ENCODE measurements around the gene FAM3A.

The FAM3A gene

GRCh38 chrX:154539077-154539476 lies 23.0 kb upstream of the FAM3A start:
- DNase-seq (ENCODE audit: insufficient read length, low spot score), result no peak
- FAIRE-seq, result no peak
- TF ChIP-seq CTCF (IDR thresholded peaks at IDR 0.05; ENCODE audit: insufficient read depth, missing control alignments), result no peak

- DNase-seq (ENCODE audit: insufficient read length, low spot score) (no peak), FAIRE-seq (no peak)
- TF ChIP-seq CTCF (IDR thresholded peaks at IDR 0.05; ENCODE audit: insufficient read depth, missing control alignments), result no peak
Measured at GRCh38 chrX:154535892-154536291, 19.9 kb upstream of the FAM3A start.

- FAIRE-seq, result no peak
- DNase-seq (ENCODE audit: insufficient read length, low spot score), result peak; percentile 71
- peak; percentile 93 for TF ChIP-seq CTCF (IDR thresholded peaks at IDR 0.05; ENCODE audit: insufficient read depth, missing control alignments)
Measured at GRCh38 chrX:154534526-154535322, 18.7 kb upstream of the FAM3A start.

GRCh38 chrX:154532690-154533089 lies 16.7 kb upstream of the FAM3A start:
- FAIRE-seq (no peak), DNase-seq (ENCODE audit: insufficient read length, low spot score) (no peak)
- TF ChIP-seq CTCF (IDR thresholded peaks at IDR 0.05; ENCODE audit: insufficient read depth, missing control alignments), result no peak

GRCh38 chrX:154531626-154532025 lies 15.6 kb upstream of the FAM3A start:
- FAIRE-seq, result no peak
- TF ChIP-seq CTCF (IDR thresholded peaks at IDR 0.05; ENCODE audit: insufficient read depth, missing control alignments), result no peak
- no peak for DNase-seq (ENCODE audit: insufficient read length, low spot score)

- DNase-seq (ENCODE audit: insufficient read length, low spot score) (no peak), FAIRE-seq (no peak)
- TF ChIP-seq CTCF (IDR thresholded peaks at IDR 0.05; ENCODE audit: insufficient read depth, missing control alignments), result no peak
Measured at GRCh38 chrX:154530286-154530685, 14.3 kb upstream of the FAM3A start.

DNA sequence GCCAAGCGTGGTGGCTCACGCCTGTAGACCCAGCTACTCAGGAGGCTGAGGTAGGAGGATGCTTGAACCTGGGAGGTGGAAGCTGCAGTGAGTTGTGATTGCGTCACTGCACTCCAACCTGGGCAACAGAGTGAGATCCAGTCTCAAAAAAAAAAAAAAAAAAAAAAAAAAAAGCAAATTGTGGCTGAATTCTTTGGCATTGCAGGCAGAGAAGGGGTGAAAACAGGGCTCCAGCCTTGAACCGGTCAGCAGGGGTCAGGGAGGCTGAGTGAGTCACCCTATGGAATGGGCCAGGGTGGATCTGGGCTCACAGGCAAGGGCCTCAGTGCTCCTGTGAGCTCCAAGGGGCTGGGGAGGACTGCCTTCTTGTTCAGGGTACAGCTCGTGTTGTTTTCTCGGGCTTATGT lies 13.2 kb upstream of the FAM3A start:
- DNase-seq (ENCODE audit: insufficient read length, low spot score), result no peak
- TF ChIP-seq CTCF (IDR thresholded peaks at IDR 0.05; ENCODE audit: insufficient read depth, missing control alignments), result no peak
- FAIRE-seq, result no peak
